Mesangial cell (primary cell): Measurements from ENCODE around the gene EOGT. TPM values are rescaled to one million over a fixed set of nuclear protein-coding genes. Genes with fewer than 3 reads are reported as not detected.

ENCODE experiments used
- total RNA-seq: library from RNA; depleted of rRNA; stranded (reverse); fragments of >200 nt; gene quantifications from 2 replicates; pipeline ENCODE4 v1.2.3, GENCODE V29; 2015

Gene EOGT
- total RNA-seq, result 25.6 and 31.1 TPM in 2 replicates

DNA sequence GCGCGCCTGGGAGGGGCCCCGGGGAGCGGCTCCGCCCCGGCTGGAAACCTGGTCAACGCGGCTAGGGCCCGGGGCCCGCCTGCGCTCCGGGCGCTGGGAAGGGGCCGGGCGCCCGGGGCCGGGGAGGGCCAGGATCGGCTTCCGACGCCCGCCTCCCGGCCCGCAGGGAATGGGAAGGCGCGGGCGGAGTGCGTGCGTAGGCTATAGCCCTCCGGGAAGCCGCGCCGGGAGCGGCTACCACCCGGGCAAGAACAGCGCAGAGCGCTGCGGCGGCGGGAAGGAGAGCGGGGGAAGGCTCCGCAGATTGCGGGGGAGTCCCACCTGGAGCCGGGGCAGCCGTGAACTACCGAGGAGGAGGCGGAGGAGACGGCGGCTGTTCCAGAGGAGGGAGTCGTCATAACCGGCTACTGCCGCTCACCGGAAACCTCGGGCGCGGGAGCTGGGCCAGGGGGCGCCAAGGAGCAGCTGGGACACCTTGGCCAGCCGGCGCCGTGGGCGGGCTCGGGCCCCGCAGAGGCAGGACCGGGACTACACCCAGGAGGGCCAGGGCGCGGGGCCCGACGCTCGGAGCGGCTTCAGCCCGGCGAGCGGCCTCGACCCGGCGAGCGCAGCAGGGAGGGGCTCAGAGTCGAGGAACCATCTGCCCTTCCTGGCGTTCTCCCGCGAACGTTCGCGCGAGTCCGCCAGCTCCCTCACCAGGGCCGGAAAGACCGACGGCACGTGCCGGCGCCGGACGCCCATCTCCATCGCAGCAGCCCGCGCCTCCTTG is at the start of gene EOGT:
Gene EOGT, minus strand, starts transcription at position 432 of the 769 bp plus-strand sequence. CDS start 3,838 bp downstream, outside the sequence.

DNA sequence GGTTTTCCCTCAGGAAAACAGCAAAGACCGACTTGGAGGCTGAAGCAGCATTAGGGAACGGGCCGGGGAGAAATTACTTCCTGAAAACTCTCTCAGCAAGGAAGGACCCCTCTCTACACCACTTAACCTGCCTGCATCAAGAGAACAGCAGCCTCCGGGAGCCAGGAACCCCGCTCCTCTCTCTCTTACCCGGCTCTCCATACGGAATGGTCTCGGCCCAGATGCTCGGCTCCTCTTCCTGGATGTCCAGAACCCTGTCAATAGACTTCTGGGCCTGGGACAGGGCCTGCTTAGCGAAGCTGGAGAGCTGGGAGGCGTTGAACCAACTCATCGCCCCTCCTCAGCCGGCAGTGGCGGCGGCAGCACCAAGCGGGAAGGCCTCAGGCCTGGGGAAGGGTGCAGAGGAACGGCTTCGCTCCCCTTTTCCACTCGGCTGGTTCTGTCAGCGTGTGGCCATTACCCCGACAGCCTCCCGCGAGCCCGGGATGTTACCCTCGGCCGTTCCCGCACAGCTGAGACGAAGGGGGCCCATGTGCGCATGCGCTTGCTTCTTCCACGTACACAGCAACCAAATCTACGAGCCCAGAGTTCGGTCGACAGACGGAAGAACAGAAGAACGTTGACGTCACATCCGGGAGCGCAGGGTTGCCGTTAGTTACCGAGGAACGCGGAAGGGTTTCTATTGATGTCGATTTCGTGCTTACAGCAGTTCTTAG is 38.4 kb upstream of the EOGT start, which contains the start of gene TMF1:
Gene TMF1, minus strand, starts transcription at position 578 of the 716 bp plus-strand sequence. Its CDS starts 247 bp downstream, at position 331.

Other genes starting within 250 kb of the EOGT start
- not detected in 2 replicates for gene TAFA4, start 81.1 kb downstream of the EOGT start, total RNA-seq
- 9.1 and 10.9 TPM in 2 replicates for gene TMF1, start 38.6 kb upstream of the EOGT start, total RNA-seq
- 42.1 and 42.2 TPM in 2 replicates for gene UBA3, start 66.7 kb upstream of the EOGT start, total RNA-seq
- 138 and 166 TPM in 2 replicates for gene ARL6IP5, start 71.3 kb upstream of the EOGT start, total RNA-seq
- gene LMOD3, start 108.9 kb upstream of the EOGT start, total RNA-seq, result not detected in 2 replicates